Peyer's patch (tissue), 4 donors: ENCODE results near the gene KEL.

Source experiments
- CTCF ChIP-seq, 6 experiments: fragments of 450-650 bp in 4 of 6; fragments of 200-600 bp in 2 of 6; sonication (generic) in 1 of 6; IDR thresholded peaks; one replicate each; pipeline ENCODE4 v1.5.1; 2017 to 2019; ENCODE audit warnings: antibody characterized with exemption in 6 of 6, mild to moderate bottlenecking in 3 of 6, moderate library complexity in 1 of 6
- POLR2A ChIP-seq, 2 donors: fragments of 450-650 bp; IDR thresholded peaks; one replicate each; pipeline ENCODE4 v1.5.1; 2017; ENCODE audit warnings: antibody characterized with exemption in 2 of 2, mild to moderate bottlenecking in 2 of 2, moderate library complexity in 2 of 2

- TF ChIP-seq CTCF (IDR thresholded peaks at IDR 0.05) (no peak), POLR2A (IDR thresholded peaks at IDR 0.05) (no peak)
Measured at GRCh38 chr7:142957723-142958122, 4.4 kb downstream of the KEL start.
